Right lung (tissue), 5 donors: Measurements from ENCODE around the gene WWOX. TPM values are rescaled to one million over a fixed set of nuclear protein-coding genes. Genes with fewer than 3 reads are reported as not detected.
A peak's percentile ranks its signal among the peaks of the same experiment; 100 is the strongest.

ENCODE experiments used
- DNase-seq, 2 donors: peaks; one replicate each; pipeline ENCODE4 v3.0.0-alpha.2; 2013
- polyA plus RNA-seq, 5 donors: library from polyadenylated mRNA; unstranded; fragments of 120-200 nt; gene quantifications; one replicate each; pipeline versions ENCODE4 v1.2.1 to v1.2.3, GENCODE V29; 2013; ENCODE audit warnings: inconsistent platforms in 1 of 5, low replicate concordance in 1 of 5; ENCODE audit not compliant: insufficient read length in 5 of 5, insufficient read depth in 1 of 5

The WWOX gene
- polyA plus RNA-seq, 5 donors: 29.3 to 41.5 (median 32.3) TPM

DNA sequence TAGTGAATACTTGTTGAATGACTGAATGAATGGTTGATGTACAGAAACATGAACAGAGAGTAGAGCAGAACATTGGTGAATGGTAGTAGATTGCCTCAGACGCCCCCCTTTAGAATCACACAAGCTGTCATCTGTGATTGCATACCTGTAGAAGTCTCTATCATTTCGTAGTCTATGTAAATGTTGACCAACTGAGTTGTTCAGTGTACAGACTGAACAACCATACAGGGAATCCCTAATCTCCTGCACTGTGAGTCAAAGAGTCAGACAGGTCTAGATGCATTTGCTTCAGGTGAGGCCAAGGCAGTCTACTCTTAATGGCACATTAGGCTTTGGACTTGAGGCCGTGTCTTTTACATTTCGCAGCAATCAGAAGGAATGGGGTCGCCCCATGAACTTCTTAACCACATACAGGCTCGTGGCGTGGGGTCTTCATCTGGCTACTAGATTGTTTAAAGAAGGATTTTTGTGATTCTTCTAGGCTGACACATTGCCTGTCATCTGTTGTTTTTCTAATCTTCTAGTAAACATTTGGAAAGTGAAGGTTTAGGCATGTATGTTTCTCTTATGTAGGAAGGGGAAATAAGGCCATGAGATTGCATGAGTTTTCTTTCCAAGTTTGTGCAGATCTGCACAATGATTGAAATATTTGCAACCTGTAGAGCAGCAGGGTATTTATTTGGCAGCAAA lies 157.4 kb downstream of the WWOX start:
- no peak for DNase-seq

DNA sequence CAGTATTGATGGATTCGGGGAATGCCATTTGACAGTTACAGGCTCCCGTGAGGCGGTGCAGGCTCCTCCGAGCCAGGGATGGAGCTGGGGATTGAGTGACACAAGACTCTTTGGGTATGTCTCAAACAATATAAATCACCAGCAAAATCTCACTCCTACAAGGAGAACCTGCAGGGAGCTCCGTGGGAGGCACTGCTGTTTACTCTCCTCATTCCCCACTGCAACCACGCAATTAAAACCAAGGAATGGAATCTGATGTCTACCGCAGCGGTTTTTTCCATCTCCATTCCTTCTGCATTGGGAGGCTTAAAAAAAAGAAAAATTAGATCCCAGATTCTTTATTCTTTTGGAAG lies 157.9 kb downstream of the WWOX start:
- DNase-seq: no peak

DNA sequence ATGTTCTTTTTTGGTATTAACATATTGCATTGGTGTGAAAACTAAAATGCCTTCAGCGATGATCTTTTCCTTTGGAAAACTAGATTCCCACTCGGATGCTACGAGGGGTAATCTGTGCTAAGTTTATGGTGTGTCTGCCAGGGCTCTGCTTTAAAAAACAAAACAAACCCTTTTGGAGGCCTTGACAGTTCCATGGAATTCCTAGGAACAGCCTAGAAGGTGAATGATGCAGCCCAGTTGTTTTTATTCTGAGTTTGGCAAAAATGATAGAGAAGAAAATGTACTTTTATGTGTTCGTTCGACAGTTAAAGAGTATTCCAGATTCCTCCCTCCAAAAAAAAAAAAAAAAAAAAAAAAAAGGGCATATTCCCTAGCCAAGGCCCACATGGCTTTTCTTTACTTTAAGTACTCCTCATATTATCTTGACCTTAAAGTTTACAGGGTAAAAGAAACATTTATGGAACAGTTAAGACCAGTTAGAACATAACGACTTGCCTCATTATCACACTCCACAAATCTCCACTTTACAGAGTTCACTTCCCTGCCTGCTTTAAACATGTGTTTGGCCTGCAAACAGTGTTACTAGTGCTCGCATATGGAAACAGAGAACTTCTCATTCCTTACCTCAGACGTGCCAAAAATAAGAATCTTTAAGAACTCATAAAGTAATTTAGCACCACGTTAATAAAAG lies 159.1 kb downstream of the WWOX start:
- peak; percentile 87 to 93 for DNase-seq

DNA sequence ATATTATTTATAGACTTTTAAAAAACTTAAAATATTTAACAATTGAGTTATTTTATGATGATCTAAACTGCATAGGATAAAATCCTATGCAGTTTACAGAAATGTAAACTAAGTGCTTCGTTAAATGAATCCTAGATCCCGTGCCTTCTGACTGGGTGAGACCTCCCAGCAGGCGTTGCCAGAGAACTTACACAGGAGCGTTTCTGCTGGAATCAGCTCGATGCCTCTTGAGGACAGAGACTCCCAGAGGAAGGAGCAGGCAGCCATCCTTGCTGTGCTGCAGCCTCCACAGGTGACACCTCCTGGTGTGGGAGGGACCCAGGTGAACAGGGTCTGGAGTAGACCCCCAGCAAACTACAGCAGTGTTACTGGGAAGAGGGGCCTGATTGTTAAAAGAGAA lies 160.4 kb downstream of the WWOX start:
- no peak for DNase-seq

DNA sequence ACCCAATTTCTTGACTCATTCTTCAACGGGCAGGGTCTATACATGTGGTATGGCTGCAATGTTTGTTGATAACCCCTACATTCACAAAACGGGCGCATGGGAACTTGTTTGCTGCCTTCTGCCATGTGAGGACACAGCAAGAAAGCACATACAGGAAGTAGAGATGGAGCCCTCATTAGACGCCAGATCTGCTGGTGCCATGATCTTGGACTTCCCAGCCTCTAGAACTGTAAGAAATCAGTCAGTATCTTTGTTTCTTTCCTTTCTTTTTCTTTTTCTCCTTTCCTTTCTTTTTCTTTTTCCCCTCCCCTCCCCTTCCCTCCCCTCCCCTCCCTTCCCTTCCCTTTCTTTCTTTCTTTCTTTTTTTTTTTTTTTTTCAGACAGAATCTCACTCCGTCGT lies 165.2 kb downstream of the WWOX start:
- no peak for DNase-seq

DNA sequence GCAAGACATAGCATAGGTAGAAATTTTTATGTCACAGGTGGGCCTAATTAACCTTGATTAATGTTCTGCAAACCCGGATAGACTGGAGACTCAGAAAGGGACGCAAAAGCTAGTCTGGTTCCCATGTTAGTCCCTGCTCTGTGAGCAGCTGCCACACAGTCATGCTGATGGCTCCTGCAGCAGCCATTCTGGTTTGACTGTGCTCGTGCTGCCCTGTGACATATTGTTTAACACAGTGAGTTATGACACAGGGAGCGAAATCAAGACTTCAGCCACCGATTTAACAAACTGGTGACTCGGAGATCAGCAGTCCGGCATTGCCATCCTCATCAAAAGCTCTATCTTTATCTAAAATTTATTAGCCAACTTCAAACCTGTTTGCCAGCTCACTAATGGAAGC lies 169.8 kb downstream of the WWOX start:
- DNase-seq: no peak

DNA sequence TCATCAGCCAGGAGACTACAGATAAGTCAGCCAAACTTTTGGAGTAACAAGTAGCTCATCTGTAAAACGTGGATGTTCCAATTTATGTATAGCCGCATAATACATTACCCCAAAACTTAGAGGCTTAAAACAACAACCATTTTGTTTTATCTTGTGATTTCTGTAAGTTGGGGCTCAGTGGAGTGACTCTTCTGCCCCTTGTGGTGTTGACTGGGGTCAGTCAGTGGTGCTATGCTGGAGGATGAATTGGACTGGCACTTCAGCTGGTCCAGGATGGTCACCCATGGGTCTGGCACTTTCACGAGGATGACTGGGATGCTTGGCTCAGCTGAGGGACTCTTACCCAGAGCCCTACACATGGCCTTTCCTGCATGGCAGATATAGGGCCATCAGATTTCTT lies 172.5 kb downstream of the WWOX start:
- no peak for DNase-seq

DNA sequence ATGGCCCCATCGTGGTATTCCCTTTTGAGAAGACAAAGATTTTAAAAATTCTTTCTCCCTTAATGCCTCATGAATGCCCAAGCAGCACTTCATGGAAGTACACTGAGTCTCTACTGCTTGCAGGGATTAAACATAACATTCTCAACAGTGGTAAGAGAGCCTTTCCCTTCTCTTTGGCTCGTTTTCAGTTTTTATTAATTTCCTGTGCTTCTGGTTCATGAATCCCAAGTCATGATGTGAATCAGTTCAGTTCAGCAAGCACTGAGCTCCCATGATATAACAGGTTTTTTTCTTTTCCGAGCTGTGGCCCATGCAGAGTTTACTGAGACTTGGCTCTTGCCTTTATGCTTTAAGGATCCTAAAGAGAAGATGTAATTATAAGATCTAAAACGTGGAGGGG lies 175.3 kb downstream of the WWOX start:
- DNase-seq: no peak

DNA sequence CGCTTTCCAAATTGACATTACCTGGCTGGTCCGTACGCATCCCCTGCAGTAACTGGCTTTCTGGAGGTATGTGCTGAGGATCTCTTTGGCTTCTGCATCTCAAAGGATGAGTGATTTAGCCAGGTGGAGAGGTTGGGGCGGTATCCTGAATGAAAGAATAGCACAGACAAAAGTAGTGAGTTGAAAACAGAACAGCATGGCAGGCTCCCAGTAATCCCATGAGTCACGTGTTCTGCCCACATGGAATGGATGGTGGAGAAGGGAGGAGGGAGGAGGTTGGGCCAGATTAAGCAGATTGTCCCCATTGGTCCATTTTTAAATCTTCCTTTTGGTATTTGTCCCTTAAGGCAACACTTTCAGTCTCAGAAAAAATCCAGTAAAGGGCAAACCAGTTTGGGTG lies 176.0 kb downstream of the WWOX start:
- no peak for DNase-seq

DNA sequence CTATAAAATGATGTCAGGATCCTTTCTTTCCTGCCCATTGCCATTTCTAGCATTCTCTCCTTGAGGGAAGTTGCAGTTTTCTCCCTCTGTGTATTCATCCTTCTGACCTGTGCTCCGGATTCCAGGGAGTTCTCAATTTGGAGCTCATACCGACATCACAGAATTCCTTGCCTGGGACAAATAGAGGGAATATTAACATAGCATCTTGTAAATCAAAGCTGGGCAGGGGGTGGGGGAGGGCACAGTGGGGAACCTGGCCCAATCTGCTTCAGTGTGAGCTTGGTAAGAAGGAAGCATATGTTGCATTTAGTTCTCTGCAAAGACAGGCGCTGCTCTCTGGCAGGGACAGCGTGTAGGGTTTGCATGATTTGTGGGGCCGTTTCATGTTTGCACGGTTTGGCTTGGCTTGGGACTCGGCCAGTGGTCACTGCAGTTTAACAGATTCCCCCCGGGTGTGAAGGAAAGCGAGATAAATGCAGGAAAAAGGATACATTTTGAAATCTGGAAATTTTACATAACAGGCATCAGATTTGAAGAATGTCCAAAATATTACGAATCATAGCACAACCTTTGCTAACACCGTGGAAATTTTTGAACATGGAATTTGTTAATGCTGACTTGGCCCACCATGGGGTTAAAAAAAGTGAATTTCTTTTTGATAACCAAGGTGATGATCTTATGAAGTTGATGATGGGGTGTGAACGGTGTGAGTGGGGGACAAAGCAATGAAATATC lies 178.0 kb downstream of the WWOX start:
- DNase-seq: peak; percentile 52 to 61

DNA sequence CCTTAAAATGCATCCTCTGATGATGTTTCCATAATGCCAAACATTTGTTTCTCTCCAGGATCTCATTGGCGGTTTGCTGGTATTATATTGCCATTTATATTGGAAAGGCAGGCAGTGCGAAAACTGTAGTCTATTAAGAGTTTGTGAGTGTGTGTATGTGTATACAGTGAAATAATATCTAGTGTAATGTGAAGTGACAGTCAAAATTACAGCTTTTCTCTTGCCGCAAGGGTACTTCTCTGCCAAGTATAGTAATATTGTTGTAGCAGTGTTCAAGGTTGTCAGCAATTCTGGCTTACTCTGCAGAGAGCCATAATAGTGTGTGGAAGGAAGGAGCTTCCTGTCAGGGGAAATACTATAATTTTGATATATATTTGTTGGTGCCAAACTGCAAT lies 178.6 kb downstream of the WWOX start:
- peak in 1 of 2 donors; percentile 37 for DNase-seq

DNA sequence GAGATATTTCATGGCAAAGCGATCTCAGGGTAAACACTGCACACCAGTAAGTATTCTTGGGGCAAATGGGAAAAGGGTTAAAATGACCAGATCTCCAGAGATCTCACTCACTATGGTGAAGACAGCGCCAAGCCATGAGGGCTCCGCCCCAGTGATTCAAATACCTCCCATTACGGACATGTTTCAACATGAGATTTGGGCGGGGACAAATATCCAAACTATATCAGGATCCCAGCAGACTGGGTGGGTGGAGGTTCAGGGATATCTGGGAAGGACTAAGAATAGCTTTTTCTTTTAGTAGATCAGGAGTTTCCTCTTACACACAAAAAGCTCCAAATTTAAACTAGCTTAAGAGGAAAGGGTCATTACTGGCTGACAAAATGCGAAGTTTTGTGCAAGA lies 181.7 kb downstream of the WWOX start:
- no peak for DNase-seq

DNA sequence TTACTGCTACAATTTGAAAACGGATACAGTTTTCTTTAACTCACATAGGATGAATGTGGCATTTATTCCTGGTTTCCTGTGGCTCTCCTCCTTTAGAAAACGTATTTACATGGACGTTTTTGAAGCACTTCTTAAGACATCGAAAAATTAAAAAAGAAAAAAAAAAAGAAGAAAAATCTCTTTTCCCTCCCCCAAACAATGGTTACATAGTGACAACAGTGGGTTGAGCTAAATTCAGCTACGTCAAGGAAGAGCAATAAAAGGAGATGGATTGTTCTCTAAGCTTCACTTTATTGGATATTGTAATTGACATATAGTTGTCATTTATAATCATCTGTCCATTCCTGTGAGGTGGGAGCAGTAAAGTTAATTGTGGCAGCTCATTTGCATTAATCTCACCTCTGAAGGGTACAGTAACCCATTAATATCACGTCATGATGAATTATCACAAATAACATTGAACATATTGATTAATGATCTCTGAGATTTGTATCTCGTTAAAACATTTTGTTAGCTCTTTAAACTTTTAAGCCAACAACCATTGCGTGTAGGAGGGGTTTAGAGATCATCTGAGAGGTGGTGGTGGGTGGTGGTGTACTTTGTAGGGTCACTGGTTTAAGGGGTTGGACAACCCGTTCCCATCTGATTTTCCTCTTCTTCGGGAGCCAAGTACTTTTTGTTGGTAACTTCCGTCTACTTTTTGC lies 184.2 kb downstream of the WWOX start:
- no peak for DNase-seq

DNA sequence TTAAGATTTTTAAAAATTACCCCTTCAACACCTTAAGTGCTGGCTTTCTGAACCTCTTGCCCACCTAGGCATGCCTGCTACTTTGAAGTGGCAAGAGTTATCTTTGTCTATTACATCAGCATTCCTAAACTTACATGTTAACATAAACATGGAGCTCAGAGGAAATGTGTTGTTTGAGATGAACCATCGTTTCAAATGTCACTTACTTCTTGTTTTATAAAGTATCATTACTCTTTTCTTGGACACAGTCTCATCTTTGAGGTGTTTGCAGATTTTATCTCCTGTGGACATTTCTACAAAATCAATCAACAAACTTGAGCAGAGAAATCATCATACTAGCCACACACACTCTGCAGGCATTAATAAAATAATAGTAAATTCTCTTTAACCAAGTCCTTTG lies 184.9 kb downstream of the WWOX start:
- DNase-seq: no peak

DNA sequence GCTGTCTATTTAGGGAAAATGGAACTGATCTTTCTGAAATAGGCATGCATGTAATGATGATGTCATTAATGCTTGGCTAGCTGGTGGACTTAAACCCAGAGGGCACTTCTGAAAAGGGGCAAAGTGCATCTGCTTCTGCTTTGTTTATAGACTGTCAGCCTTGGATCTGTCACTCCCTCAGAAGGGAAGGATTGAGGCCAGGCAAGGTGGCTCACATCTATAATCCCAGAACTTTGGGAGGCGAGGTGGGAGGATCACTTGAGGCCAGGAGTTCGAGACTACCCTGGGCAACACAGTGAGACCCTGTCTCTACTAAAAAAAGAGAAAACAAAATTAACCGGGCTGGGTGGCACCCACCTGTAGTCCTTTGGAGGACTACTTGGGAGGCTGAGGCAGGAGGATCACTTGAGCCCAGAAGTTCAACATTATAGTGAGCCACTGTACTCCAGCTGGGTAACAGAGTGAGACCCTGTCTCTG lies 185.5 kb downstream of the WWOX start:
- DNase-seq: no peak

DNA sequence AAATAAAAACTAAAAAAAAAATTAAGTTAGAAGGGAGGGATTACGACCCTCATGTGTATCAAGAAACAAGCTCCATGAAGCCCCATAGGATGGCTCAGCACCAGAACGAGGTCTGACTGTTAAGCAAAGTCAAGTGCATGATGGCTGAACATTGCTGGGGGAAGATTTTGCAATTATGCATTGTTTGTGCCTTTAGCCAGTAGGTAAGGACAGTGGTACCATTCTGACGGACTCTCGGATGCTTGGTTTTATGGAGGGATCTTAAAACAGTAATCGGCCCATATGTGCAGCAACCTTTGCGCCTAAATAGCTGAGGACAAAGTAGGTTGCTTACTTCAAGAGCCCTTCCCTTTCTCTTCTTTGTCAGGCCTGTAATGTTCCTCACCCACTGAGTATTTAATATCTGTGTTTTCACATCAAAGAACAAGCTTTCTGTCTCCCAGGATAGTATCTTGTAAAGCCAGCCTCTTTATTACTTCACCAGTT lies 186.0 kb downstream of the WWOX start:
- no peak for DNase-seq

DNA sequence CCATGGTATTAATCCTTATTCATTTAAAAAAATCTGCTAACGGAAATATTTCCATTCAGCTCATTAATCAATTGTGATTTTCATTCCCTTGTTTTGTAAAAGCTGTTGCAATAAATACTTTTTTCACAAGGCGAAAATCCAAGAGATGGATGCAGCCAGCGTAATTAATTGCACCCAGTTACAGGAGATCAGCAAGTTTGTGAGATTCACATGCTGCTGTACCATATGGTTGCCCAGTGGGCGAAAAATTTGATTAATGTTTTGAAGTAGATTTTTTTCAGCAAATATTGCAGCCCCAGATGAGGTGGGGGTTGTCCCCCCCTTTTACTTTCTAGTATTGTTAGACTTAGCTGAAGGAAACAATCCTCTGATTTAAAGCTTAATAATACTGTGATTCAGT lies 186.6 kb downstream of the WWOX start:
- DNase-seq: no peak

DNA sequence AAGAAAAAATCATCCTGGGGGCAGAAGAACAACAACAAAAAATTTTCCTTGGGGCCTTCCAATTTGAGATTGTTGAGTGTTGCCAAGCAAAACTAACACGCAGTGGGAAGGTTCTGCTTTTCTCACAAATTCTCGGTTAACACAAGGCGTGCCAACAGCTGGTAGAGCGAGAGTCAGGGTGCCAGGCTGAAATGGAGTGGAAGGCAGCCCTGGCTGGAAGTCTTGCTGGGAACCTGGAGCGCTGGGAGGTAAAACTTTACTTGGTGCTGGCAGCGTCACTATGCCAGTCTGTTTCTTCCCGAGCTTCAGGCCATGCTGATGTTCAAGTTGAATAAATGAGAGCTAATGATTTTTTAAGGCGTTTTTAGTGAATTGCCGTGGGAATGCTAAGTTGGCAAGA lies 189.4 kb downstream of the WWOX start:
- no peak for DNase-seq

DNA sequence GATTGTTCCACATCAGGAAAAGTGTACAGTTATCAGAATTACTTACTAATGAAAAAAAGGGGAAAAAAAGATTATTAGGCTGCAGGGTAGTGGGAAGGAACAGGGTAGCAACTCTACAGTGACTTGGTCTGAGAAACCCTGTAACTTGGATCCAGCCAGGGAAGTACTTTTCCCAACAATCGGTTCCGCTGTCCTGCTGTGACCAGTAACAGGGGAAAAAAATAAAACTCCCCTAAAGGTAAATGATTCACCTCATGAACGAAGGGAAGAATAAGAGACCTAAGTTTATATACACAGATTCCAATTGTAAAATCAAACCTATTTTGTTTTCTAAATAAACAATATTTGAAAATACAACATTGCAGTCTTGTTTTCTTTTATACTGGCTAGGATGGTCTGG lies 189.9 kb downstream of the WWOX start:
- DNase-seq: no peak

DNA sequence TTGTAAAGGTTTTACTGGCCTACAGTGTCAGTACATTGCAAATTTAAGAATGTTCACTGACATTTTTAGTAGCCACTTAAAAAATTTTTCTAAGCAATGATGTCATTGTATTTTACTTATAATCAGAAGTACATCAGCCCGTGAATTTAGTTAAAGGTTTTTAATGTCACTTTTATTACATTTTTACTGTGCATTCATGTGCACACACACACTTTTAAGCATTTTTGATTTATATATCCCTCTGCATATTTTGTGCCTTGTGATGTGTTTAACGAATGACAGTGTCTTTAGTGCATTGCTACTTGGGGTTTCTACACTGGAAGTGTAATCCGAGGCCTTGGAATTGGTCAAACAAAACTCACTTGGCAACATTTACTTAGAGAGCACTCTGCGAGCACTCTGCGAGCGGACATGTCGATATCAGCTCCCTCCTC lies 190.4 kb downstream of the WWOX start:
- no peak for DNase-seq

DNA sequence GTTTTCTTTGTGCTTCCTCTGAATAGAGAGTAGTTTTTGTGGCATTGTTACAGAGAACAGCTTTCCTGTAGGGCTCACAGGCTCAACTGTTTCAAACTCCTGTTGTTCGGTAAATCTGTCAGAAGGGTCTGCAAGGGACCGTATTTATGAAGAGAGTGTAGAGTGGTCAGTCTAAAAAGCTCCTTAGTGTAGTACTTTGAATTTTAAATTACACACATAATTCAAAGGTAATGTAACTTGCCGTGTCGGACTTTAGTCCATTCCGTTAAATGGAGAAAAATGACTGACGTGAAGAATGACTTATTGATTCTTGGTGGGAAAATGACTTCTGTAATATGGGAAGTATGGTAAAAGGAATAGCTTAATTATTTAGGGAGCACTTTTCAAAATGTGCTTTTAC lies 190.9 kb downstream of the WWOX start:
- DNase-seq: peak in 1 of 2 donors; percentile 33
